Astrocyte (in vitro differentiated cells and primary cell): ENCODE data around the gene PLEKHA6.

Experiments
- CTCF ChIP-seq: IDR thresholded peaks from 2 replicates; pipeline ENCODE4 v1.5.1; 2011; ENCODE audit warnings: low read depth, mild to moderate bottlenecking, inconsistent platforms, low read length, moderate library complexity; ENCODE audit not compliant: insufficient read depth
- EZH2 ChIP-seq: IDR thresholded peaks from 2 replicates; pipeline ENCODE4 v1.6.1; 2012; ENCODE audit warnings: mild to moderate bottlenecking, low read length, inconsistent platforms; ENCODE audit not compliant: insufficient read depth

GRCh38 chr1:204204944-204205343 lies 154.8 kb downstream of the PLEKHA6 start:
- TF ChIP-seq CTCF: no peak
- TF ChIP-seq EZH2: no peak
